H1 (cell line): ENCODE results near the gene SLC6A6. TPM values are rescaled to one million over a fixed set of nuclear protein-coding genes. Genes with fewer than 3 reads are reported as not detected.

ENCODE experiments used
- CHD7 ChIP-seq: fragments of 300-600 bp; sonication (generic); IDR thresholded peaks from 2 replicates; pipeline ENCODE4 v1.7.1; 2012; ENCODE audit warnings: low read length, moderate library complexity, mild to moderate bottlenecking, inconsistent platforms; ENCODE audit not compliant: insufficient replicate concordance
- CREB1 ChIP-seq: IDR thresholded peaks from 2 replicates; pipeline ENCODE4 v1.6.1; 2012; ENCODE audit warnings: inconsistent platforms
- FOSL1 ChIP-seq: IDR thresholded peaks from 2 replicates; pipeline ENCODE4 v1.6.1; 2011; ENCODE audit warnings: mild to moderate bottlenecking, low read depth, low read length, moderate library complexity; ENCODE audit not compliant: insufficient read depth
- GABPA ChIP-seq: IDR thresholded peaks from 2 replicates; pipeline ENCODE4 v1.6.1; 2011; ENCODE audit warnings: mild to moderate bottlenecking, low read length, moderate library complexity, borderline replicate concordance; ENCODE audit not compliant: insufficient read depth
- GTF2F1 ChIP-seq: IDR thresholded peaks from 2 replicates; pipeline ENCODE4 v1.6.1; 2012; ENCODE audit warnings: low read depth, low read length, improper control_type of control experiment, borderline replicate concordance
- HDAC6 ChIP-seq: IDR thresholded peaks from one replicate; pipeline ENCODE4 v1.7.1; 2012; ENCODE audit warnings: low read depth, mild to moderate bottlenecking, inconsistent platforms, low read length, moderate library complexity
- PHF8 ChIP-seq: fragments of 200-600 bp; sonication (generic); conservative IDR thresholded peaks from 2 replicates; pipeline ENCODE4 v1.7.1; 2012; ENCODE audit warnings: low read depth, mild to moderate bottlenecking, inconsistent platforms, low read length, moderate library complexity
- SAP30 ChIP-seq: fragments of 300-600 bp; sonication (generic); IDR thresholded peaks from 2 replicates; pipeline ENCODE4 v1.7.1; 2012; ENCODE audit warnings: low read length, moderate library complexity, mild to moderate bottlenecking, inconsistent platforms; ENCODE audit not compliant: insufficient read depth, insufficient replicate concordance
- SRF ChIP-seq: IDR thresholded peaks from 2 replicates; pipeline ENCODE4 v1.6.1; 2011; ENCODE audit warnings: mild to moderate bottlenecking, low read depth, low read length, moderate library complexity
- TBP ChIP-seq: IDR thresholded peaks from 2 replicates; pipeline ENCODE4 v1.6.1; 2011; ENCODE audit warnings: low read depth, low read length, improper control_type of control experiment
- polyA plus RNA-seq, 7 experiments: library from polyadenylated mRNA; depleted of rRNA in 3 of 7; stranded (reverse) in 5 of 7; unstranded in 2 of 7; fragments of >200 nt in 5 of 7; fragments of 200-250 nt in 2 of 7; gene quantifications; 1 replicate in 5 of 7; 2 replicates in 1 of 7; 4 replicates in 1 of 7; pipeline versions ENCODE4 v1.2.1 to v1.2.3, GENCODE V29; 2011 to 2013; ENCODE audit warnings: missing spikeins in 2 of 7, mixed read lengths in 2 of 7
- total RNA-seq: library from RNA; stranded (reverse); fragmentation: NEBNext Ultra II Directional; extraction: Animal tissue kit (Norgen Biotek cat#: 25700); gene quantifications from 2 replicates; pipeline ENCODE4 v1.2.1, GENCODE V29; 2021

The SLC6A6 gene
- total and polyA plus RNA-seq, 2 of the 8 experiments (the other 6 are each of a cell fraction or from before 2014, with no cell fraction given), result 66.2 to 144 TPM

DNA sequence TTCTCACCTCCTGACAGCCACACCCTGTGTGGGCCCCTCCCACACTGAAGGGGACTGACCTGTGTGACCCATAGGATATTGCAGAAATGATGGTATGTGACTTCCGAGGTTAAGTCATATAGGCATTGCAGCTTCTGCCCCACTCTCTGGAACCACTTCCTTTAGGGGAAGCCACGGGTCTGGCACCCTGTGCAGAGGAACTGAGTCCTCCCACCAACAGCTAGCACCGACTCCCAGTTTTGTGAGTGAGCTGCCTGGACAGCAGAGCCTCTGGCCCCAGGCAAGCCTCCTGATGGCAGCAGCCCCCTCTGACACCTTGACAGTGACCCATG, 24.6 kb upstream of the SLC6A6 start (continued):
- no peak for TF ChIP-seq CHD7
- TF ChIP-seq SRF, result no peak
- TF ChIP-seq HDAC6, result no peak
- no peak for TF ChIP-seq GTF2F1
- no peak for TF ChIP-seq FOSL1
- TF ChIP-seq GABPA, result no peak
- TF ChIP-seq PHF8, result no peak
- no peak for TF ChIP-seq SAP30
- no peak for TF ChIP-seq TBP
- no peak for TF ChIP-seq CREB1
